H9 (cell line): Measurements from ENCODE around the gene SLC9A2. TPM values are rescaled to one million over a fixed set of nuclear protein-coding genes. Genes with fewer than 3 reads are reported as not detected.

Source experiments
- DNase-seq: peaks from one replicate; pipeline ENCODE4 v3.0.0-alpha.2; 2017
- H2AFZ ChIP-seq: one replicate; pipeline ENCODE4 v1.6.1; 2013; ENCODE audit warnings: mild to moderate bottlenecking, low read length, control low read depth, moderate library complexity
- H2AK5ac ChIP-seq: 2 replicates; pipeline ENCODE4 v1.6.1; 2013; ENCODE audit warnings: low read length, control low read depth, mixed read lengths; ENCODE audit not compliant: insufficient read length
- H2BK120ac ChIP-seq: one replicate; pipeline ENCODE4 v1.6.1; 2013; ENCODE audit warnings: low read depth, mild to moderate bottlenecking, low read length, control low read depth, inconsistent platforms; ENCODE audit not compliant: poor library complexity, severe bottlenecking
- H2BK12ac ChIP-seq: 2 replicates; pipeline ENCODE4 v1.6.1; 2013; ENCODE audit warnings: low read length, control low read depth, mixed read lengths, low read depth; ENCODE audit not compliant: insufficient read length
- H2BK15ac ChIP-seq: 2 replicates; pipeline ENCODE4 v1.6.1; 2013; ENCODE audit warnings: low read depth, low read length, control low read depth
- H2BK20ac ChIP-seq: one replicate; pipeline ENCODE4 v1.6.1; 2013; ENCODE audit warnings: low read depth, mild to moderate bottlenecking, low read length, control low read depth, inconsistent platforms; ENCODE audit not compliant: poor library complexity, severe bottlenecking
- H2BK5ac ChIP-seq: 2 replicates; pipeline ENCODE4 v1.6.1; 2013; ENCODE audit warnings: low read length, control low read depth, mixed read lengths; ENCODE audit not compliant: insufficient read length
- H3K14ac ChIP-seq: 2 replicates; pipeline ENCODE4 v1.6.1; 2013; ENCODE audit warnings: low read length, control low read depth; ENCODE audit not compliant: insufficient read depth
- H3K18ac ChIP-seq: 2 replicates; pipeline ENCODE4 v1.6.1; 2013; ENCODE audit warnings: low read depth, mild to moderate bottlenecking, mixed read lengths, low read length, control low read depth; ENCODE audit not compliant: insufficient read length
- H3K23ac ChIP-seq: 2 replicates; pipeline ENCODE4 v1.6.1; 2013; ENCODE audit warnings: low read length, control low read depth, mixed read lengths, low read depth; ENCODE audit not compliant: insufficient read length
- H3K23me2 ChIP-seq: 2 replicates; pipeline ENCODE4 v1.6.1; 2013; ENCODE audit warnings: low read depth, mild to moderate bottlenecking, mixed read lengths, low read length, control low read depth; ENCODE audit not compliant: insufficient read length, poor library complexity, severe bottlenecking
- H3K27ac ChIP-seq: 2 replicates; pipeline ENCODE4 v1.5.1; 2013; ENCODE audit warnings: low read length, control low read depth, mixed read lengths, low read depth; ENCODE audit not compliant: insufficient read length
- H3K27me3 ChIP-seq: 2 replicates; pipeline ENCODE4 v1.6.1; 2013; ENCODE audit warnings: low read length, control low read depth, inconsistent platforms; ENCODE audit not compliant: insufficient read depth
- H3K4ac ChIP-seq: 2 replicates; pipeline ENCODE4 v1.6.1; 2013; ENCODE audit warnings: low read depth, mild to moderate bottlenecking, control low read depth, inconsistent platforms, low read length, moderate library complexity
- H3K4me1 ChIP-seq: 2 replicates; pipeline ENCODE4 v1.6.1; 2013; ENCODE audit warnings: low read length, control low read depth, inconsistent platforms; ENCODE audit not compliant: insufficient read depth
- H3K4me2 ChIP-seq: 2 replicates; pipeline ENCODE4 v1.6.1; 2013; ENCODE audit warnings: low read length, control low read depth, mixed read lengths; ENCODE audit not compliant: insufficient read length, insufficient read depth
- H3K56ac ChIP-seq: 2 replicates; pipeline ENCODE4 v1.6.1; 2013; ENCODE audit warnings: low read depth, mild to moderate bottlenecking, mixed read lengths, low read length, control low read depth; ENCODE audit not compliant: insufficient read length
- H3K79me1 ChIP-seq: 2 replicates; pipeline ENCODE4 v1.6.1; 2013; ENCODE audit warnings: low read depth, mild to moderate bottlenecking, moderate library complexity, low read length, control low read depth, inconsistent platforms; ENCODE audit not compliant: insufficient read depth, poor library complexity, severe bottlenecking
- H3K79me2 ChIP-seq: 2 replicates; pipeline ENCODE4 v1.6.1; 2013; ENCODE audit warnings: low read length, control low read depth, inconsistent platforms; ENCODE audit not compliant: insufficient read depth
- H3K9ac ChIP-seq: 2 replicates; pipeline ENCODE4 v1.6.1; 2013; ENCODE audit warnings: low read length, control low read depth, mixed read lengths; ENCODE audit not compliant: insufficient read length; ENCODE audit errors: extremely low read depth
- H3K9me3 ChIP-seq: one replicate; pipeline ENCODE4 v1.6.1; 2013; ENCODE audit warnings: low read depth, low read length, inconsistent platforms; ENCODE audit not compliant: control insufficient read depth
- H3T11ph ChIP-seq: one replicate; pipeline ENCODE4 v1.6.1; 2013; ENCODE audit warnings: mild to moderate bottlenecking, low read length, control low read depth, inconsistent platforms
- H4K20me1 ChIP-seq: one replicate; pipeline ENCODE4 v1.6.1; 2013; ENCODE audit not compliant: control insufficient read depth, insufficient read length, insufficient read depth
- H4K5ac ChIP-seq: 2 replicates; pipeline ENCODE4 v1.6.1; 2013; ENCODE audit warnings: low read depth, mild to moderate bottlenecking, mixed read lengths, low read length, control low read depth; ENCODE audit not compliant: insufficient read length
- H4K8ac ChIP-seq: replicated peaks from 2 replicates; pipeline ENCODE4 v1.6.1; 2013; ENCODE audit warnings: low read length, control low read depth, mixed read lengths, low read depth; ENCODE audit not compliant: insufficient read length
- H4K91ac ChIP-seq: 2 replicates; pipeline ENCODE4 v1.6.1; 2013; ENCODE audit warnings: low read depth, mild to moderate bottlenecking, moderate library complexity, mixed read lengths, low read length, control low read depth; ENCODE audit not compliant: insufficient read length
- H3K27ac Mint-ChIP-seq, 3 experiments: 2 replicates in 2 of 3; 3 replicates in 1 of 3; pipeline ENCODE4 v1.8.0; 2020 to 2021; ENCODE audit warnings: mixed read lengths in 3 of 3, mild to moderate bottlenecking in 1 of 3, moderate library complexity in 1 of 3
- H3K27me3 Mint-ChIP-seq: 2 replicates; pipeline ENCODE4 v1.8.0; 2021; ENCODE audit warnings: low read depth, mild to moderate bottlenecking, moderate library complexity, mixed read lengths
- H3K36me3 Mint-ChIP-seq, 3 experiments: 2 replicates in 2 of 3; 3 replicates in 1 of 3; pipeline ENCODE4 v1.8.0; 2020 to 2021; ENCODE audit warnings: low read depth in 3 of 3, mixed read lengths in 3 of 3; ENCODE audit not compliant: insufficient read depth in 1 of 3
- H3K4me1 Mint-ChIP-seq, 2 experiments: 2 replicates each; pipeline ENCODE4 v1.8.0; 2020; ENCODE audit warnings: mixed read lengths in 2 of 2
- H3K4me3 Mint-ChIP-seq, 2 experiments: 2 replicates in 1 of 2; 3 replicates in 1 of 2; pipeline ENCODE4 v1.8.0; 2020 to 2021; ENCODE audit warnings: mild to moderate bottlenecking in 2 of 2, mixed read lengths in 2 of 2, moderate library complexity in 1 of 2
- H3K9me3 Mint-ChIP-seq, 2 experiments: 2 replicates in 1 of 2; 3 replicates in 1 of 2; pipeline ENCODE4 v1.8.0; 2020; ENCODE audit warnings: mild to moderate bottlenecking in 2 of 2, mixed read lengths in 2 of 2, moderate library complexity in 1 of 2
- CTCF ChIP-seq: fragments of 200-600 bp; sonication (generic); conservative IDR thresholded peaks from 3 replicates; pipeline ENCODE4 v1.8.0; 2021; ENCODE audit warnings: antibody characterized with exemption, mild to moderate bottlenecking
- WGBS: extraction: QIAGEN DNeasy Blood & Tissue Kit; methylation state at CpG from one replicate; pipeline ENCODE4 v1.1.7; 2013; ENCODE audit warnings: missing lambda C conversion rate, low lambda C conversion rate, mixed read lengths; ENCODE audit not compliant: insufficient read length; ENCODE audit errors: extremely low coverage; 5-methylcytosine and 5-hydroxymethylcytosine counted together
- total RNA-seq: library from RNA; stranded (reverse); gene quantifications from 2 replicates; pipeline ENCODE4 v1.2.1, GENCODE V29; 2021

The SLC9A2 gene
- total RNA-seq, 1 experiment from 2014 or later = 0.04 TPM

- H3K9me3 Mint-ChIP-seq = no peaks in the 10 kb centered on the region; a peak in 1 of 5 replicates
- Histone ChIP-seq H3K27ac (no peak overlapping the region), H3K23ac (no peak overlapping the region), H4K91ac (no peak overlapping the region), H3K9ac (no peak overlapping the region), H3K18ac (no peak overlapping the region), H3T11ph (no peak overlapping the region), H2BK12ac (no peak overlapping the region), H2BK15ac (no peak overlapping the region), H3K79me1 (no peaks in the 10 kb centered on the region), H3K4me1 (no peaks in the 10 kb centered on the region), H2BK5ac (no peak overlapping the region), H4K8ac (no peak overlapping the region), H2BK20ac (no peak overlapping the region), H4K20me1 (no peaks in the 10 kb centered on the region), H3K4ac (no peak overlapping the region), H3K27me3 (no peaks in the 10 kb centered on the region), H3K14ac (no peak overlapping the region), H3K79me2 (no peaks in the 10 kb centered on the region), H2AK5ac (no peak overlapping the region), H4K5ac (no peak overlapping the region), H3K4me2 (no peak overlapping the region), H3K56ac (no peak overlapping the region), H3K9me3 (no peaks in the 10 kb centered on the region), H3K23me2 (no peaks in the 10 kb centered on the region), H2BK120ac (no peak overlapping the region), H2AFZ (no peak overlapping the region)
- no peak for TF ChIP-seq CTCF
- H3K27me3 Mint-ChIP-seq = peaks cover 1% of the 10 kb centered on the region; the same call in 1 of the 2 replicates
- no CpG with 5 or more reads among the region's 5 CpGs for WGBS
- H3K36me3 Mint-ChIP-seq = no peaks in the 10 kb centered on the region
- H3K27ac Mint-ChIP-seq = no peak overlapping the region; a peak in 1 of 7 replicates
- DNase-seq = no peak
- H3K4me3 Mint-ChIP-seq = no peak overlapping the region
- peaks cover under 1% of the 10 kb centered on the region in 2 experiments; a peak in 3 of 4 replicates for H3K4me1 Mint-ChIP-seq
Observed at GRCh38 chr2:102662833-102663232, 43.5 kb downstream of the SLC9A2 start.
